Sciatic nerve (tissue), 2 donors: ENCODE results near the gene XPO4. TPM values are rescaled to one million over a fixed set of nuclear protein-coding genes. Genes with fewer than 3 reads are reported as not detected.
"Not testable (repeated sequence)": the region's sequence is repeated elsewhere in the genome, so short reads cannot be mapped to it uniquely, and the experiment has no call there.

Source experiments
- ATAC-seq: fragments of 200-7000 bp; cut with Tn5 transposase; one replicate; pipeline ENCODE4 v1.9.1; 2020; ENCODE audit warnings: mild to moderate bottlenecking, moderate library complexity
- DNase-seq: peaks from one replicate; pipeline ENCODE4 v3.0.0-alpha.2; 2020; ENCODE audit warnings: low spot score
- intact Hi-C: fragments of 100-400 bp; cut with DNase I; formaldehyde crosslinking; loops from one replicate; pipeline ENCODE4 v1.14.2; 2022
- total RNA-seq: library from RNA; stranded (reverse); fragmentation: NEBNext Ultra II Directional; extraction: Animal tissue kit (Norgen Biotek cat#: 25700); gene quantifications from one replicate; pipeline ENCODE4 v1.2.1, GENCODE V29; 2021
- donor health status: DM: no; HTN: no; CAD: no.
- donor health status: DM: no; HTN: no; CAD: no.

The XPO4 gene
- total RNA-seq, 1 donor from 2014 or later, result 13.9 TPM

GRCh38 chr13:20769091-20769490, 133.5 kb downstream of the XPO4 start:
- intact Hi-C loops, result no loop called here
- DNase-seq (no peak), ATAC-seq (no peak)

GRCh38 chr13:20767309-20767943, 135.1 kb downstream of the XPO4 start:
- no peak for ATAC-seq
- intact Hi-C loops, result no loop called here
- DNase-seq, result no peak

GRCh38 chr13:20760872-20761271, 141.7 kb downstream of the XPO4 start:
- intact Hi-C loops, result no loop called here
- no peak for ATAC-seq
- DNase-seq, result no peak

- DNase-seq (no peak), ATAC-seq (no peak)
- intact Hi-C loops, result no loop called here
These were observed 148.5 kb downstream of the XPO4 start for GRCh38 chr13:20754009-20754408.

GRCh38 chr13:20749377-20749776, 153.2 kb downstream of the XPO4 start:
- ATAC-seq (no peak), DNase-seq (no peak)
- intact Hi-C loops, result no loop called here

GRCh38 chr13:20743830-20744404, 158.6 kb downstream of the XPO4 start:
- ATAC-seq, intact Hi-C loops, DNase-seq: not testable (repeated sequence)

GRCh38 chr13:20740021-20740420, 162.5 kb downstream of the XPO4 start:
- intact Hi-C loops, result no loop called here
- DNase-seq (no peak), ATAC-seq (no peak)

GRCh38 chr13:20738616-20739015, 163.9 kb downstream of the XPO4 start:
- intact Hi-C loops, result no loop called here
- DNase-seq, result no peak
- ATAC-seq, result no peak

- ATAC-seq, result no peak
- DNase-seq, result no peak
- intact Hi-C loops, result no loop called here
These were observed 172.6 kb downstream of the XPO4 start for GRCh38 chr13:20729633-20730585.

GRCh38 chr13:20728579-20729311, 173.8 kb downstream of the XPO4 start:
- intact Hi-C loops, result no loop called here
- DNase-seq, result no peak
- ATAC-seq, result peak; percentile 83

- DNase-seq, result no peak
- ATAC-seq, result peak; percentile 41
- intact Hi-C loops, result no loop called here
These were observed 174.7 kb downstream of the XPO4 start for GRCh38 chr13:20727856-20728255.

Other genes starting within 250 kb of the XPO4 start
- gene IL17D, start 199.0 kb downstream of the XPO4 start, total RNA-seq, result 4.9 TPM
- gene EEF1AKMT1, start 128.8 kb downstream of the XPO4 start, total RNA-seq, result 10.4 TPM
- 59.1 TPM for gene LATS2, start 158.8 kb upstream of the XPO4 start, total RNA-seq
- 183 TPM for gene SAP18, start 237.4 kb upstream of the XPO4 start, total RNA-seq